HG03196 (cell line): ENCODE measurements around the gene DUS3L.

ENCODE experiments used
- ATAC-seq: cut with Tn5 transposase; IDR thresholded peaks from one replicate; pipeline ENCODE4 v1.9.1; 2021; ENCODE audit not compliant: unreplicated experiment

The DUS3L gene

GRCh38 chr19:5822181-5822844 is 31.4 kb upstream of the DUS3L start:
- ATAC-seq: no peak

GRCh38 chr19:5821521-5822180 is 30.7 kb upstream of the DUS3L start:
- ATAC-seq: no peak

- no peak for ATAC-seq
These were observed 29.8 kb upstream of the DUS3L start for GRCh38 chr19:5820785-5821184.

GRCh38 chr19:5818594-5818993 is 27.6 kb upstream of the DUS3L start:
- ATAC-seq: no peak

GRCh38 chr19:5817218-5817617 is 26.3 kb upstream of the DUS3L start:
- ATAC-seq: no peak

- ATAC-seq: no peak
These were observed 23.9 kb upstream of the DUS3L start for GRCh38 chr19:5814852-5815246.

- no peak for ATAC-seq
These were observed 23.3 kb upstream of the DUS3L start for GRCh38 chr19:5814123-5814851.

- no peak for ATAC-seq
These were observed 20.2 kb upstream of the DUS3L start for GRCh38 chr19:5811117-5811516.

- ATAC-seq: no peak
These were observed 18.5 kb upstream of the DUS3L start for GRCh38 chr19:5809469-5809868.

GRCh38 chr19:5809053-5809452 is 18.1 kb upstream of the DUS3L start:
- ATAC-seq: no peak

GRCh38 chr19:5808120-5808816 is 17.3 kb upstream of the DUS3L start:
- ATAC-seq: no peak

GRCh38 chr19:5806905-5807304 is 15.9 kb upstream of the DUS3L start:
- no peak for ATAC-seq

GRCh38 chr19:5806133-5806489 is 15.1 kb upstream of the DUS3L start:
- ATAC-seq: no peak

- no peak for ATAC-seq
These were observed 14.6 kb upstream of the DUS3L start for GRCh38 chr19:5805462-5806132.

- no peak for ATAC-seq
These were observed 13.8 kb upstream of the DUS3L start, which contains the start of gene NRTN for GRCh38 chr19:5804516-5805461. Gene NRTN (plus strand): TSS chr19:5805067. CDS start chr19:5824166, 19,099 bp downstream.

GRCh38 chr19:5803752-5804515 is 13.0 kb upstream of the DUS3L start:
- ATAC-seq: peak; percentile 84

- ATAC-seq: no peak
These were observed 12.4 kb upstream of the DUS3L start for GRCh38 chr19:5803441-5803751.

- no peak for ATAC-seq
These were observed 11.0 kb upstream of the DUS3L start for GRCh38 chr19:5801796-5802619.
